ENCODE data around the gene EEF1AKMT1.

- TF ChIP-seq CTCF (conservative IDR thresholded peaks at IDR 0.05; ENCODE audit: low read depth, low read length) (no peak), EZH2 (IDR thresholded peaks at IDR 0.05; ENCODE audit: low read length, unreplicated experiment) (no peak), EZH2phosphoT487 (IDR thresholded peaks at IDR 0.05; ENCODE audit: borderline replicate concordance, low read length) (no peak)
Observed at GRCh38 chr13:20787180-20787579, 13.4 kb upstream of the EEF1AKMT1 start.

Measured in PC-3 (cell line).